ENCODE results near the gene KLF16.

Gene KLF16

GRCh38 chr19:1866693-1867348, 3.4 kb upstream of the KLF16 start:
- no peak for FAIRE-seq

- no peak for FAIRE-seq
Measured at GRCh38 chr19:1865172-1866010, 2.0 kb upstream of the KLF16 start.

GRCh38 chr19:1864480-1865171, 1.2 kb upstream of the KLF16 start:
- no peak for FAIRE-seq

- FAIRE-seq = no peak
Measured at GRCh38 chr19:1863638-1864479, 480 bp upstream of the KLF16 start.

- no peak for FAIRE-seq
Measured at GRCh38 chr19:1862424-1863327, 703 bp downstream of the KLF16 start.

- FAIRE-seq = no peak
Measured at GRCh38 chr19:1862068-1862423, 1.3 kb downstream of the KLF16 start.

GRCh38 chr19:1861599-1862031, 1.8 kb downstream of the KLF16 start:
- no peak for FAIRE-seq

GRCh38 chr19:1860821-1861598, 2.4 kb downstream of the KLF16 start:
- no peak for FAIRE-seq

GRCh38 chr19:1860042-1860775, 3.2 kb downstream of the KLF16 start:
- no peak for FAIRE-seq

GRCh38 chr19:1859331-1859781, 4.0 kb downstream of the KLF16 start:
- FAIRE-seq = no peak

- no peak for FAIRE-seq
Measured at GRCh38 chr19:1858412-1859081, 4.8 kb downstream of the KLF16 start.

GRCh38 chr19:1857648-1858326, 5.6 kb downstream of the KLF16 start:
- FAIRE-seq = no peak

- no peak for FAIRE-seq
Measured at GRCh38 chr19:1856698-1857603, 6.4 kb downstream of the KLF16 start.

- FAIRE-seq = no peak
Measured at GRCh38 chr19:1856345-1856697, 7.1 kb downstream of the KLF16 start.

GRCh38 chr19:1855828-1856255, 7.5 kb downstream of the KLF16 start:
- FAIRE-seq = no peak

- no peak for FAIRE-seq
Measured at GRCh38 chr19:1855040-1855827, 8.1 kb downstream of the KLF16 start.

- FAIRE-seq = no peak
Measured at GRCh38 chr19:1854542-1855039, 8.8 kb downstream of the KLF16 start.
